K562 (cell line): Measurements from ENCODE around the gene PMP22. TPM values are rescaled to one million over a fixed set of nuclear protein-coding genes. Genes with fewer than 3 reads are reported as not detected.

Experiments
- ATAC-seq: fragments of 200-7000 bp; cut with Tn5 transposase; 3 replicates; pipeline ENCODE4 v1.9.1; 2020; ENCODE audit warnings: moderate library complexity
- BruUV-seq: library from RNA; stranded (reverse); fragments of 400-500 nt; replicated peaks from 2 replicates; lab custom pipeline; 2021; lab: Mats Ljungman, UMichigan
- CTCF ChIA-PET: fragments of 300-600 bp; formaldehyde crosslinking; extraction: SDS; loops from one replicate; lab custom pipeline; 2021; ENCODE audit warnings: low intra/inter-chr PET ratio; lab: Yijun Ruan, JAX
- POLR2A ChIA-PET: fragments of 300-600, 350-650 bp; sonication (Branson Sonifier 250); formaldehyde crosslinking; extraction: SDS; loops from one replicate; lab custom pipeline; 2021; ENCODE audit warnings: antibody characterized with exemption, inconsistent platforms; lab: Yijun Ruan, JAX
- DNase-seq, 4 experiments: peaks; one replicate each; pipeline versions ENCODE4 v3.0.0 to v3.0.0-alpha.2; 2011 to 2018; ENCODE audit warnings: low spot score in 3 of 4, mixed read lengths in 3 of 4; ENCODE audit errors: extremely low read depth in 1 of 4
- FAIRE-seq: peaks from 2 replicates; lab custom pipeline; 2011; peaks lifted over from hg19 to GRCh38; lab: Jason Lieb, UNC
- H2AFZ ChIP-seq: 2 replicates; pipeline ENCODE4 v1.6.0; 2011; ENCODE audit warnings: low read depth, low read length, control low read depth, inconsistent platforms
- H3K27ac ChIP-seq: fragments of 200-600 bp; 3 replicates; pipeline ENCODE4 v1.8.0; 2011; ENCODE audit warnings: low read depth, mild to moderate bottlenecking, control low read depth, inconsistent platforms, low read length, moderate library complexity, mixed read lengths; ENCODE audit errors: extremely low read depth
- H3K27me3 ChIP-seq, 2 experiments: fragments of 300-600 bp in 1 of 2; 2 replicates in 1 of 2; 3 replicates in 1 of 2; pipeline versions ENCODE4 v1.6.0 to v1.8.0; 2011; ENCODE audit warnings: inconsistent platforms in 2 of 2, low read length in 2 of 2, mild to moderate bottlenecking in 1 of 2, mixed read lengths in 1 of 2, moderate library complexity in 1 of 2; ENCODE audit not compliant: control insufficient read depth in 2 of 2, insufficient read depth in 2 of 2
- H3K36me3 ChIP-seq: fragments of 300-600 bp; 3 replicates; pipeline ENCODE4 v1.8.0; 2011; ENCODE audit warnings: mild to moderate bottlenecking, low read length, inconsistent platforms; ENCODE audit not compliant: control insufficient read depth, insufficient read depth
- H3K4me1 ChIP-seq, 2 experiments: fragments of 200-600 bp in 1 of 2; replicated peaks in 1 of 2; 2 replicates in 1 of 2; 3 replicates in 1 of 2; pipeline versions ENCODE4 v1.5.1 to v1.8.0; 2011; ENCODE audit warnings: inconsistent platforms in 2 of 2, low read length in 2 of 2, mild to moderate bottlenecking in 1 of 2, mixed read lengths in 1 of 2, moderate library complexity in 1 of 2; ENCODE audit not compliant: control insufficient read depth in 2 of 2, insufficient read depth in 2 of 2
- H3K4me2 ChIP-seq: 2 replicates; pipeline ENCODE4 v1.6.1; 2011; ENCODE audit warnings: low read length, control low read depth, inconsistent platforms, mixed read lengths; ENCODE audit not compliant: insufficient read depth
- H3K4me3 ChIP-seq: fragments of 200-600 bp; sonication (generic), shearing (Covaris generic); 2 replicates; pipeline ENCODE4 v1.5.1; 2016; ENCODE audit warnings: control low read depth, inconsistent platforms
- H3K79me2 ChIP-seq: fragments of 200-600 bp; 3 replicates; pipeline ENCODE4 v1.8.0; 2011; ENCODE audit warnings: low read length, inconsistent platforms; ENCODE audit not compliant: control insufficient read depth, insufficient read depth
- H3K9ac ChIP-seq, 2 experiments: 2 replicates each; pipeline versions ENCODE4 v1.6.0 to v1.6.1; 2011; ENCODE audit warnings: low read depth in 2 of 2, low read length in 2 of 2, control low read depth in 1 of 2, inconsistent platforms in 1 of 2, mild to moderate bottlenecking in 1 of 2, mixed read lengths in 1 of 2; ENCODE audit not compliant: insufficient read depth in 1 of 2
- H3K9me1 ChIP-seq: one replicate; pipeline ENCODE4 v1.6.0; 2011; ENCODE audit warnings: inconsistent platforms, mild to moderate bottlenecking, low read length, moderate library complexity; ENCODE audit not compliant: control insufficient read depth, insufficient read depth
- H3K9me3 ChIP-seq: replicated peaks from 2 replicates; pipeline ENCODE4 v1.5.1; 2011; ENCODE audit warnings: low read depth, low read length, inconsistent platforms; ENCODE audit not compliant: control insufficient read depth, insufficient read depth
- H4K20me1 ChIP-seq: replicated peaks from 2 replicates; pipeline ENCODE4 v1.6.1; 2011; ENCODE audit warnings: low read length, inconsistent platforms, mixed read lengths; ENCODE audit not compliant: control insufficient read depth, insufficient read depth
- ARID1B ChIP-seq: fragments of 450-650 bp; IDR thresholded peaks from 2 replicates; pipeline ENCODE4 v1.6.1; 2016; ENCODE audit warnings: antibody characterized with exemption, mild to moderate bottlenecking, inconsistent platforms
- CXXC5 ChIP-seq: fragments of 250-450 bp; sonication (Bioruptor Pico); IDR thresholded peaks from 2 replicates; pipeline ENCODE4 v1.8.0; 2022; ENCODE audit warnings: inconsistent platforms, mild to moderate bottlenecking, moderate library complexity
- FOS ChIP-seq: IDR thresholded peaks from 3 replicates; pipeline ENCODE4 v1.6.1; 2011; ENCODE audit not compliant: insufficient read length; ENCODE audit errors: extremely low read depth
- FOXP1 ChIP-seq: sonication (generic); formaldehyde crosslinking; IDR thresholded peaks from 2 replicates; pipeline ENCODE4 v1.8.0; 2022; ENCODE audit warnings: mild to moderate bottlenecking, missing genetic modification reagents
- GABPA ChIP-seq: fragments of 200-800 bp; sonication (Bioruptor generic); conservative IDR thresholded peaks from 2 replicates; pipeline ENCODE4 v1.6.1; 2016; ENCODE audit warnings: low read depth, missing genetic modification characterization, missing compliant biosample characterization
- HMGN3 ChIP-seq: IDR thresholded peaks from 2 replicates; pipeline ENCODE4 v1.6.1; 2011; ENCODE audit warnings: borderline replicate concordance, low read depth, mild to moderate bottlenecking, mixed read lengths, low read length; ENCODE audit not compliant: insufficient read length; ENCODE audit errors: extremely low read depth
- MCM5 ChIP-seq: fragments of 450-650 bp; IDR thresholded peaks from 2 replicates; pipeline ENCODE4 v1.6.1; 2016; ENCODE audit warnings: low read depth
- MYC ChIP-seq, 2 experiments: fragments of 250-450 bp in 1 of 2; sonication (Bioruptor Pico) in 1 of 2; IDR thresholded peaks; 2 replicates each; pipeline versions ENCODE4 v1.5.1 to v1.6.1; 2012 to 2021; ENCODE audit warnings: low read depth in 2 of 2, borderline replicate concordance in 1 of 2, improper control_type of control experiment in 1 of 2, low read length in 1 of 2, mild to moderate bottlenecking in 1 of 2, moderate library complexity in 1 of 2
- ZNF436 ChIP-seq: fragments of 250-450, 450-650 bp; sonication (Bioruptor Pico); formaldehyde crosslinking; IDR thresholded peaks from 2 replicates; pipeline ENCODE4 v1.7.0; 2020; ENCODE audit warnings: mild to moderate bottlenecking
- WGBS: fragments of 100-300 bp; shearing (Covaris generic); methylation state at CpG from one replicate; pipeline ENCODE4 v1.1.6; 2016; ENCODE audit warnings: low coverage, mixed read lengths; ENCODE audit not compliant: insufficient coverage; ENCODE audit errors: missing lambda C conversion rate; 5-methylcytosine and 5-hydroxymethylcytosine counted together
- in situ Hi-C: fragments of 300-500 bp; cut with MboI; formaldehyde crosslinking; loops from 4 replicates; pipeline ENCODE4 v1.15.0; 2018; ENCODE audit warnings: inconsistent platforms, mixed read lengths
- intact Hi-C: fragments of 100-400 bp; cut with micrococcal nuclease; formaldehyde crosslinking; loops from 2 replicates; pipeline ENCODE4 v1.14.2; 2022
- polyA plus RNA-seq, 8 experiments: library from polyadenylated mRNA; depleted of rRNA in 4 of 8; stranded (reverse) in 5 of 8; unstranded in 3 of 8; fragments of >200 nt; fragmentation: Nextera tagmentation in 2 of 8; fragmentation: Illumina TruSeq in 1 of 8; extraction: Ambion mirVana in 2 of 8; extraction: Trizol in 1 of 8; gene quantifications; 2 replicates each; pipeline versions ENCODE4 v1.2.1 to v1.2.3, GENCODE V29; 2011 to 2014; ENCODE audit warnings: inconsistent platforms in 1 of 8, missing spikeins in 1 of 8
- total RNA-seq, 7 experiments: library from RNA; depleted of rRNA in 6 of 7; stranded (reverse); fragments of >200 nt in 6 of 7; fragmentation: Illumina TruSeq in 2 of 7; extraction: Trizol in 2 of 7; gene quantifications; 2 replicates each; pipeline versions ENCODE4 v1.2.1 to v1.2.3, GENCODE V29; 2011 to 2021; ENCODE audit warnings: low replicate concordance in 1 of 7

PMP22 gene
- total and polyA plus RNA-seq, 9 of the 15 experiments (the other 6 are each of a cell fraction or from before 2014, with no cell fraction given), result 12.6 to 62.3 (median 25.8) TPM

GRCh38 chr17:15260376-15261257, 4.5 kb downstream of the PMP22 start (continued):
- TF ChIP-seq ARID1B (no peak), HMGN3 (peak; percentile 19), FOS (no peak), CXXC5 (peak; percentile 80), MYC (IDR thresholded peaks at IDR 0.05; ENCODE audit: low read depth, low read length) (0 out of 2 replicates have a peak, but pooled peaks have one; percentile 36), MYC (CRISPR knock-in tag; IDR thresholded peaks at IDR 0.05; ENCODE audit: borderline replicate concordance, low read depth) (no peak), FOXP1 (CRISPR knock-in tag) (0 out of 2 replicates have a peak, but pooled peaks have one; percentile 40), MCM5 (no peak)

GRCh38 chr17:15257796-15258512, 7.2 kb downstream of the PMP22 start:
- intact Hi-C loops (no loop called here), in situ Hi-C loops (loop anchor here (5.0 to 25.0 kb wide), 2 partner anchors 244 to 704 kb away; no protein-coding TSS in a partner anchor)
- H3K27me3 ChIP-seq, result peaks cover 0 to 5% of the 10 kb centered on the region in 2 experiments; a peak in 1 of 5 replicates
- FAIRE-seq, result no peak
- 0 out of 2 replicates have a peak, but pooled peaks have one; percentile 10 for TF ChIP-seq GABPA (tag)
- no peak for TF ChIP-seq ZNF436
- peaks cover 4% of the 10 kb centered on the region; the same call in 2 of the 3 replicates for H3K79me2 ChIP-seq
- no peak for DNase-seq
- H3K9me1 ChIP-seq, result no peaks in the 10 kb centered on the region
- CTCF ChIA-PET, result interaction anchor here (2.8 kb wide), 1 partner anchor 245 kb away, joined by 12 read pairs; no protein-coding TSS in a partner anchor
- no peaks in the 10 kb centered on the region for H3K9me3 ChIP-seq
- H4K20me1 ChIP-seq, result no peaks in the 10 kb centered on the region
- H3K4me3 ChIP-seq, result no peak overlapping the region
- peak overlapping the region; percentile 81 for H2AFZ ChIP-seq
- no peak overlapping the region for H3K27ac ChIP-seq
- H3K9ac ChIP-seq, result 0 out of 4 replicates have a peak overlapping the region, but pooled peaks of 1 of the 2 experiments have one; percentile 7
- no TSS peak for BruUV-seq
- peaks cover 33% of the 10 kb centered on the region; the same call in 2 of the 3 replicates for H3K36me3 ChIP-seq
- no peak for ATAC-seq
- WGBS, result 73% methylated on average over 6 of the region's 6 CpGs
- peaks cover 29 to 30% of the 10 kb centered on the region in 2 experiments for H3K4me1 ChIP-seq
- POLR2A ChIA-PET, result no interaction called here
- peak overlapping the region; percentile 69 for H3K4me2 ChIP-seq
